ENCODE measurements around the gene SMIM35.

The SMIM35 gene

GRCh38 chr11:117976445-117976844 lies 110.3 kb downstream of the SMIM35 start:
- no peak overlapping the region for H3K9ac ChIP-seq (ENCODE audit: low read length)
- no peaks in the 10 kb centered on the region for H3K9me3 ChIP-seq (ENCODE audit: control insufficient read depth, low read length)
- no peak overlapping the region for H3K4me3 ChIP-seq (ENCODE audit: low read length)
- no peaks in the 10 kb centered on the region for H3K36me3 ChIP-seq (ENCODE audit: control insufficient read depth, insufficient read depth, low read length)
- H3K27me3 ChIP-seq (ENCODE audit: control insufficient read depth, insufficient read depth, low read length), result no peaks in the 10 kb centered on the region
- H3K4me1 ChIP-seq (ENCODE audit: control insufficient read depth, insufficient read depth, low read length), result peaks cover 16% of the 10 kb centered on the region

GRCh38 chr11:117973503-117973860 lies 113.3 kb downstream of the SMIM35 start:
- H3K36me3 ChIP-seq (ENCODE audit: control insufficient read depth, insufficient read depth, low read length), result no peaks in the 10 kb centered on the region
- H3K27me3 ChIP-seq (ENCODE audit: control insufficient read depth, insufficient read depth, low read length), result no peaks in the 10 kb centered on the region
- peaks cover 27% of the 10 kb centered on the region for H3K4me1 ChIP-seq (ENCODE audit: control insufficient read depth, insufficient read depth, low read length)
- no peaks in the 10 kb centered on the region for H3K9me3 ChIP-seq (ENCODE audit: control insufficient read depth, low read length)
- H3K4me3 ChIP-seq (ENCODE audit: low read length), result no peak overlapping the region
- no peak overlapping the region for H3K9ac ChIP-seq (ENCODE audit: low read length)

- peaks cover 27% of the 10 kb centered on the region for H3K4me1 ChIP-seq (ENCODE audit: control insufficient read depth, insufficient read depth, low read length)
- no peaks in the 10 kb centered on the region for H3K27me3 ChIP-seq (ENCODE audit: control insufficient read depth, insufficient read depth, low read length)
- H3K9ac ChIP-seq (ENCODE audit: low read length), result no peak overlapping the region
- H3K4me3 ChIP-seq (ENCODE audit: low read length), result no peak overlapping the region
- no peaks in the 10 kb centered on the region for H3K9me3 ChIP-seq (ENCODE audit: control insufficient read depth, low read length)
- H3K36me3 ChIP-seq (ENCODE audit: control insufficient read depth, insufficient read depth, low read length), result no peaks in the 10 kb centered on the region
Measured at GRCh38 chr11:117972629-117973502, 113.9 kb downstream of the SMIM35 start.

- Histone ChIP-seq H3K4me3 (ENCODE audit: low read length) (no peak overlapping the region), H3K9ac (ENCODE audit: low read length) (no peak overlapping the region), H3K27me3 (ENCODE audit: control insufficient read depth, insufficient read depth, low read length) (no peaks in the 10 kb centered on the region), H3K9me3 (ENCODE audit: control insufficient read depth, low read length) (no peaks in the 10 kb centered on the region), H3K36me3 (ENCODE audit: control insufficient read depth, insufficient read depth, low read length) (no peaks in the 10 kb centered on the region), H3K4me1 (ENCODE audit: control insufficient read depth, insufficient read depth, low read length) (peaks cover 27% of the 10 kb centered on the region)
Measured at GRCh38 chr11:117972044-117972443, 114.7 kb downstream of the SMIM35 start.

- no peaks in the 10 kb centered on the region for H3K36me3 ChIP-seq (ENCODE audit: control insufficient read depth, insufficient read depth, low read length)
- H3K9ac ChIP-seq (ENCODE audit: low read length), result no peak overlapping the region
- no peaks in the 10 kb centered on the region for H3K9me3 ChIP-seq (ENCODE audit: control insufficient read depth, low read length)
- no peaks in the 10 kb centered on the region for H3K27me3 ChIP-seq (ENCODE audit: control insufficient read depth, insufficient read depth, low read length)
- peaks cover 27% of the 10 kb centered on the region for H3K4me1 ChIP-seq (ENCODE audit: control insufficient read depth, insufficient read depth, low read length)
- no peak overlapping the region for H3K4me3 ChIP-seq (ENCODE audit: low read length)
Measured at GRCh38 chr11:117970400-117971024, 116.3 kb downstream of the SMIM35 start.

- Histone ChIP-seq H3K4me3 (ENCODE audit: low read length) (no peak overlapping the region), H3K4me1 (ENCODE audit: control insufficient read depth, insufficient read depth, low read length) (peaks cover 27% of the 10 kb centered on the region), H3K27me3 (ENCODE audit: control insufficient read depth, insufficient read depth, low read length) (no peaks in the 10 kb centered on the region), H3K36me3 (ENCODE audit: control insufficient read depth, insufficient read depth, low read length) (no peaks in the 10 kb centered on the region), H3K9me3 (ENCODE audit: control insufficient read depth, low read length) (no peaks in the 10 kb centered on the region), H3K9ac (ENCODE audit: low read length) (no peak overlapping the region)
Measured at GRCh38 chr11:117969160-117969991, 117.4 kb downstream of the SMIM35 start.

- H3K9me3 ChIP-seq (ENCODE audit: control insufficient read depth, low read length), result no peaks in the 10 kb centered on the region
- H3K9ac ChIP-seq (ENCODE audit: low read length), result no peak overlapping the region
- H3K4me3 ChIP-seq (ENCODE audit: low read length), result no peak overlapping the region
- peaks cover 12% of the 10 kb centered on the region for H3K4me1 ChIP-seq (ENCODE audit: control insufficient read depth, insufficient read depth, low read length)
- no peaks in the 10 kb centered on the region for H3K36me3 ChIP-seq (ENCODE audit: control insufficient read depth, insufficient read depth, low read length)
- H3K27me3 ChIP-seq (ENCODE audit: control insufficient read depth, insufficient read depth, low read length), result no peaks in the 10 kb centered on the region
Measured at GRCh38 chr11:117966908-117967307, 119.9 kb downstream of the SMIM35 start.

- Histone ChIP-seq H3K4me3 (ENCODE audit: low read length) (no peak overlapping the region), H3K36me3 (ENCODE audit: control insufficient read depth, insufficient read depth, low read length) (no peaks in the 10 kb centered on the region), H3K9me3 (ENCODE audit: control insufficient read depth, low read length) (no peaks in the 10 kb centered on the region), H3K9ac (ENCODE audit: low read length) (no peak overlapping the region), H3K4me1 (ENCODE audit: control insufficient read depth, insufficient read depth, low read length) (no peaks in the 10 kb centered on the region), H3K27me3 (ENCODE audit: control insufficient read depth, insufficient read depth, low read length) (no peaks in the 10 kb centered on the region)
Measured at GRCh38 chr11:117962826-117963225, 123.9 kb downstream of the SMIM35 start.

GRCh38 chr11:117961896-117962295 lies 124.9 kb downstream of the SMIM35 start:
- no peaks in the 10 kb centered on the region for H3K4me1 ChIP-seq (ENCODE audit: control insufficient read depth, insufficient read depth, low read length)
- no peaks in the 10 kb centered on the region for H3K9me3 ChIP-seq (ENCODE audit: control insufficient read depth, low read length)
- H3K36me3 ChIP-seq (ENCODE audit: control insufficient read depth, insufficient read depth, low read length), result no peaks in the 10 kb centered on the region
- H3K4me3 ChIP-seq (ENCODE audit: low read length), result no peak overlapping the region
- H3K27me3 ChIP-seq (ENCODE audit: control insufficient read depth, insufficient read depth, low read length), result no peaks in the 10 kb centered on the region
- H3K9ac ChIP-seq (ENCODE audit: low read length), result no peak overlapping the region

GRCh38 chr11:117960406-117960805 lies 126.4 kb downstream of the SMIM35 start:
- no peaks in the 10 kb centered on the region for H3K36me3 ChIP-seq (ENCODE audit: control insufficient read depth, insufficient read depth, low read length)
- H3K27me3 ChIP-seq (ENCODE audit: control insufficient read depth, insufficient read depth, low read length), result no peaks in the 10 kb centered on the region
- H3K4me3 ChIP-seq (ENCODE audit: low read length), result no peak overlapping the region
- H3K9ac ChIP-seq (ENCODE audit: low read length), result no peak overlapping the region
- no peaks in the 10 kb centered on the region for H3K4me1 ChIP-seq (ENCODE audit: control insufficient read depth, insufficient read depth, low read length)
- no peaks in the 10 kb centered on the region for H3K9me3 ChIP-seq (ENCODE audit: control insufficient read depth, low read length)

GRCh38 chr11:117959438-117960149 lies 127.2 kb downstream of the SMIM35 start:
- H3K9ac ChIP-seq (ENCODE audit: low read length), result no peak overlapping the region
- H3K27me3 ChIP-seq (ENCODE audit: control insufficient read depth, insufficient read depth, low read length), result no peaks in the 10 kb centered on the region
- H3K36me3 ChIP-seq (ENCODE audit: control insufficient read depth, insufficient read depth, low read length), result no peaks in the 10 kb centered on the region
- no peaks in the 10 kb centered on the region for H3K9me3 ChIP-seq (ENCODE audit: control insufficient read depth, low read length)
- H3K4me1 ChIP-seq (ENCODE audit: control insufficient read depth, insufficient read depth, low read length), result no peaks in the 10 kb centered on the region
- no peak overlapping the region for H3K4me3 ChIP-seq (ENCODE audit: low read length)

Data from mucosa of stomach (tissue), 1 donor.